T-helper 17 cell (primary cell): ENCODE measurements around the gene INSM1. TPM values are rescaled to one million over a fixed set of nuclear protein-coding genes. Genes with fewer than 3 reads are reported as not detected.

ENCODE experiments used
- ATAC-seq: fragments of 150-1000 bp; cut with Tn5 transposase; 2 replicates; pipeline ENCODE4 v1.10.0; 2021; ENCODE audit warnings: mild to moderate bottlenecking, moderate library complexity
- DNase-seq, 3 donors: peaks; one replicate each; pipeline versions ENCODE4 v3.0.0 to v3.0.0-alpha.2; 2020 to 2021
- H3K9me3 ChIP-seq: one replicate; pipeline ENCODE4 v1.7.0; 2013; ENCODE audit warnings: low read length, mild to moderate bottlenecking; ENCODE audit not compliant: control insufficient read depth, poor library complexity, severe bottlenecking
- H3K27ac Mint-ChIP-seq: one replicate; pipeline ENCODE4 v1.8.0; 2022; ENCODE audit warnings: mild to moderate bottlenecking, moderate library complexity, mixed read lengths
- H3K27me3 Mint-ChIP-seq: one replicate; pipeline ENCODE4 v1.8.0; 2022; ENCODE audit warnings: mixed read lengths
- H3K36me3 Mint-ChIP-seq: one replicate; pipeline ENCODE4 v1.8.0; 2022; ENCODE audit warnings: low read depth, mixed read lengths
- H3K4me1 Mint-ChIP-seq: one replicate; pipeline ENCODE4 v1.8.0; 2022; ENCODE audit warnings: mild to moderate bottlenecking, mixed read lengths
- H3K4me3 Mint-ChIP-seq: one replicate; pipeline ENCODE4 v1.8.0; 2022; ENCODE audit warnings: mild to moderate bottlenecking, moderate library complexity, mixed read lengths
- total RNA-seq, 4 donors: library from RNA in 2 of 4; stranded (reverse) in 2 of 4; gene quantifications; one replicate each; pipeline ENCODE4 v1.2.3 and lab custom pipeline; 2022 to 2026

INSM1 gene
- total RNA-seq, 2 donors from 2014 or later = not detected

DNA sequence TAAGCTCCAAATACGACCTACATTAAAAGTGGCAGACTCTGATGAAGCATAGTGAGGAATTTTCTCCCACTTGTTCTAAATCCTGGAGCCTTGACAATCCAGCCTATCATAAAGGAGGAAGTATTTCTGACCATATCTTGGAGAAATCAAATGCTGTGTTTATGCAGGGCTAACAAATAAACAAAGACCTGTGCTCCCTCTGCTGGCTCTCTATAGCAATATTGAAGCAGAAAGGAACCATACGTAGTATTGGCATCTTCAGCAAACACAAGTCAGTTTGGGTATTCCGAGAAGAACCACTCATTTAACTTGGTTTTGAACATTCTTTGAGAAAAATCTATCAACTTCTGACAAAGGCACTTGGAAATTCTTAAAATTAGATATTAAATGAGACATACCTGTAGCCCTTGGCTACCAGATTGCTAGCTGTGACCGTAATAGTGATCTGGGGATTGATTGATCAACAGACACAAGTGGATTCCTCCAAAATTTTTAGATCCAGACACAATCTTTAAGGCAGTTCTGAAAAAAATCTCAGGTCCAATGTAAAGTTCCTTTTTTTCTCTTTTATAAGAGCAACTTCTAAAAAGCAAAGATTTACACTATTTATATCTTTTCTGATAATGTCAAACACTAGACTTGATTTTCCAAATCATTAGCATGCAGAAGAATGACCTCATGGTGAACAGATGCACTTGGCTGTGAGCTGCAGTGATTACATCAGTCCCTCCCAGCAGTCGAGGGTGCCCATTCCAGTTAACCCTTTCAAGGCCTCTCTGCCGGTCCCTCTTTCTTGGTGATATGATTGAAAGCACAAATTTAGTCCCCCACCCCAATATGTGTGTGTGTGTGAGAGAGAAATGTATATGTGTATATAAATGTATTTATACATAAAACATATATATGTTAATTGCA is 40.2 kb downstream of the INSM1 start:
- ATAC-seq = no peak
- H3K27me3 Mint-ChIP-seq = no peaks in the 10 kb centered on the region
- H3K9me3 ChIP-seq = no peaks in the 10 kb centered on the region
- H3K27ac Mint-ChIP-seq = no peak overlapping the region
- no peak for DNase-seq
- H3K36me3 Mint-ChIP-seq = no peaks in the 10 kb centered on the region
- no peak overlapping the region for H3K4me3 Mint-ChIP-seq
- peaks cover 4% of the 10 kb centered on the region for H3K4me1 Mint-ChIP-seq

DNA sequence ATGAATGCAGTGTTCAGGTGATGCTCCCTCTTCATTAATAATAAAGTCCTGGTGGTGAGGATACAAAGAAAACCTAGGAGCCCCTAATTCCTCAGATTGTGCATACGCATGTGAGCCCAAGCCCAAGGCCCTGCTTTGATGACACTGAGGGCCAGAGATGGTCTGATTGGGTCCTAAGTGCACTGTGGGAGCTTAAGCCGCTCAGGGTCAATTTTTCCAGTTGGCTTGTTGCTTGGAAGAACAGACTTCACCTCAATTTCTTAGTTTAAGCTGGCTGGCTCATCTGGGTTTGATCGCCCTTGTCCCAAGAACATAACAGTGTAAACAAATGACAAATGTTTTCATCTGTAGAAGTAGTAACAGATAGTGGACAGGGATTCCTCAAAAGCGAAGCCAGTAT is 41.4 kb downstream of the INSM1 start:
- H3K27me3 Mint-ChIP-seq = no peaks in the 10 kb centered on the region
- no peak for DNase-seq
- H3K27ac Mint-ChIP-seq = no peak overlapping the region
- no peaks in the 10 kb centered on the region for H3K9me3 ChIP-seq
- H3K36me3 Mint-ChIP-seq = no peaks in the 10 kb centered on the region
- ATAC-seq = no peak
- H3K4me1 Mint-ChIP-seq = peaks cover 4% of the 10 kb centered on the region
- no peak overlapping the region for H3K4me3 Mint-ChIP-seq

DNA sequence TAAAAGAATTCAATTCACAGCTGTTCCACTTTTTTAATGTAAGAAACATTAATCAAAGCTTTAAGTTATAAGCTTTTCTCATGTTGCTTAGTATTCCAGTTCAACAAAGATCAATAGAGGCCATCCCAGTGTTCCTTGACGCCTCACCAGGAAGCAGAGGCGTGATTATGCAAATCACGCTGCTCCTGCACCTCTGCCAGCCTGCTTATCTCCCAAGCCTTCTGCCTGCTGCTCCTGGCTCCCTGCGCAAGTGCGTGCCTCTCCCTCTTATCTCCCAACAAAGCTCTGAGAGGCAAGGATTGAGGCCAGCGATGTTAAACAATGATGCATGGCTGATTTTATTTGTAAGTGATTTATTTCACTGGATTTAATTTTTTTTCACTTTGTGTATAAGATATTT is 42.8 kb downstream of the INSM1 start:
- H3K4me3 Mint-ChIP-seq = no peak overlapping the region
- DNase-seq (no peak), ATAC-seq (no peak)
- peaks cover 4% of the 10 kb centered on the region for H3K4me1 Mint-ChIP-seq
- no peaks in the 10 kb centered on the region for H3K27me3 Mint-ChIP-seq
- H3K9me3 ChIP-seq = no peaks in the 10 kb centered on the region
- peak overlapping the region; percentile 4 for H3K27ac Mint-ChIP-seq
- no peaks in the 10 kb centered on the region for H3K36me3 Mint-ChIP-seq

DNA sequence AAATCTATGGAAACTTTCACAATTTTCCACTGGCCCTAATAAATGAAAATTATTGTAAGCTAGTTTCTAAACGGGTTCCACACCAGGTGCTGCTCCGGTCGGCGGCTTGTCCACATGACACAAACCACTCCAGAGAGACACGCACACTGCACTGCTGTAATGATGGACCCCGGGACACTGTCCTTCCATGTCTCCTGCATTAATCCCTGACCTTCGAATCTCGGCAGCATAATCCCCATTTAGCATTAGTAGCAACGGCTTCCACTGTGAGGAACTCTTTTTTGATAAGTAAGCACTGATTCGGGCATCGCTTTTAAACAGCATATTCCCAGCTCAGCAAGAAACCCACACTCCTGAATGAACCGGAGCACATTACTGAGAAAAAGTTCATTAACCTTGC is 43.5 kb downstream of the INSM1 start:
- Mint-ChIP-seq H3K27me3 (no peaks in the 10 kb centered on the region), H3K4me1 (peaks cover under 1% of the 10 kb centered on the region), H3K27ac (no peak overlapping the region), H3K36me3 (no peaks in the 10 kb centered on the region), H3K4me3 (no peak overlapping the region)
- no peak for DNase-seq
- H3K9me3 ChIP-seq = no peaks in the 10 kb centered on the region
- ATAC-seq = no peak

DNA sequence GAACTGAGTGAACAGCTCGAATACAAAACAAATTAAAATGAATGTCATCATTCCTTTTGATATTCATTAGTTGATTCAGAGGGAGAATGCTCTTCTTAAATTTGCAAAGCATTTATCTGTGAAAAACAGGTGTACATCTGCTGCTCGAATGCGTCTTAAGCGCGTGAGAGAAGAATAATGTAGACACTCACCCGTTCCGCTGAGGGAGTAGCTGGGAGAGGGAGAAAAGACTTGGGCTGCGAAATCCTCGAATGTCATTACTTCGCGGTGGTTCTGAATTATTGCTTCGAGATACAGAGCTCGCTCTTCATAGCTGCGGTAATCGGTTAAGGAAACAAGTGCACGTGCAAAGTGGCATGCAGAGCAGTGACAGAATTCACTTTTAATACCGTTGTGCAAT is 43.9 kb downstream of the INSM1 start:
- Mint-ChIP-seq H3K4me3 (no peak overlapping the region), H3K36me3 (no peaks in the 10 kb centered on the region), H3K27me3 (no peaks in the 10 kb centered on the region), H3K4me1 (no peaks in the 10 kb centered on the region), H3K27ac (no peak overlapping the region)
- ATAC-seq (no peak), DNase-seq (no peak)
- no peaks in the 10 kb centered on the region for H3K9me3 ChIP-seq

DNA sequence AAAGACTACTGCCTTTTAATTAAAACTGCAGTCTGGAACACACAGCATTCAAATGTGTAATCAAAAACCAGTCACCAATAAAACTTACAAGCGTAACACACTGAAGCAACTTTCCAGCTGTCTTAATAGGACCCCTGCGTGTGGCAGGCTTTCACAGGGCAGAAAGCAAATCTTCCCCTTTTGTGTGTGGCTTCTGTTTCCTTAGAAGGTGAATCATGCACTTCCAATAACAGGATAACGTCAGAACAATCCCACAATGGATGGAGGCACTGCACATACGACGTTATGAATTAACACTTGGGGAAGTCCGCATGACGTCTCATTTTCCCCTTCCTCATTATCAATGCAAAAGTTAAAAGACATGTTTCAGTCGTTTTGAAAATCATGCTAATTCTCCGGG is 44.8 kb downstream of the INSM1 start:
- DNase-seq = no peak
- no peak for ATAC-seq
- Mint-ChIP-seq H3K4me3 (no peak overlapping the region), H3K4me1 (no peaks in the 10 kb centered on the region), H3K27ac (peak overlapping the region; percentile 21), H3K36me3 (peaks cover 2% of the 10 kb centered on the region), H3K27me3 (no peaks in the 10 kb centered on the region)
- no peaks in the 10 kb centered on the region for H3K9me3 ChIP-seq

DNA sequence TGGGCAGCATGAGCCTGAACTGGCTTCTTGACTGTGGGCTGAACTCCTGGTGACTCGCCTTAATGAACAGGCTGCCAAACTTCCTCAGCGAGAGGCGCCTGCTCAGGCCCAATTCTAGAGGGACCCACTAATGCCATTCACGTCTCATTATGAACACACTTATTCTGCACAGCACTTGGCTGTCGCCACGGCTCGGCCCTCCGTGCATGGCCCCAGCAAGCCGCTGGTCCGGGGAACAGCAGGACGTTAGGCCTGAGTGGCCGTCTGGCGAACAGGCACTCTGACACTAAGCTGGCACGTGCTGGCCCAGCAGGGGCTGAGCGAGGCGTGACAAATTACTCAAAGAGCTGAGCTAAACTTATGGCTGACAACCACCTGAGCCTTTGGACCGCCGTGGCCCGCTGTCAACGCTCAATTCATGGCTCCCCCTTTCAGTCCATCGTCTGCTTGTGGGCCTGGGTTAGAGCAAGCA is 45.9 kb downstream of the INSM1 start:
- no peak for DNase-seq
- Mint-ChIP-seq H3K4me1 (peaks cover 2% of the 10 kb centered on the region), H3K4me3 (no peak overlapping the region), H3K27ac (peak overlapping the region; percentile 21), H3K27me3 (no peaks in the 10 kb centered on the region), H3K36me3 (peaks cover 4% of the 10 kb centered on the region)
- ATAC-seq = no peak
- H3K9me3 ChIP-seq = no peaks in the 10 kb centered on the region

DNA sequence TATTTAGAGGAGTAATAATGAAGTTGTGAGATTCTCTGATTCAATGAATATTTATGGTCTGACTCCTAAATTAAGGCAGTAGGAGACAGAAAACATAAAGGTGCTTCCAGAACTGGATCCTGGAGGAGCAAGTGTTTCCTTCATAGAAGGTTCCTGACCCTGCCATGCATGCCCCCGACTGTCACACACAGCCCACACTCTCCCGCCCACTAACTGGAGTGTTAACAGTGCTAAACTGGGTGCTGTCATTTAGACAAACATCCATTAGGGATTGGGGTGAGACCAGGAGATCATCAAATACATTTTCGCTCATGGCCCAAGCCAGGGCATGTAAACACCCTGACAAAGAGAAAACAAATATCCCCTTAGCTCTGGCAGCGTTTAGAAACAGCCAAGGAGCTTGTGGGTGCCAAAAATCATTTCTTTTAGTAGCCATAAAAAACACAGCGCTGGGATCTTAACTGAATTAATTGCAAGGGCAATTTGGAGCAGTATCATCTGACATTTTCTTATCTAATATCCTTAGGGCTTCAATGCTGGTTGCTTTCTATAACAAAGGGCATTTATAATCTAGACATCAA is 46.8 kb downstream of the INSM1 start:
- ATAC-seq (no peak), DNase-seq (no peak)
- H3K36me3 Mint-ChIP-seq = peaks cover 4% of the 10 kb centered on the region
- no peak overlapping the region for H3K4me3 Mint-ChIP-seq
- no peak overlapping the region for H3K27ac Mint-ChIP-seq
- no peaks in the 10 kb centered on the region for H3K9me3 ChIP-seq
- H3K27me3 Mint-ChIP-seq = no peaks in the 10 kb centered on the region
- peaks cover 3% of the 10 kb centered on the region for H3K4me1 Mint-ChIP-seq

DNA sequence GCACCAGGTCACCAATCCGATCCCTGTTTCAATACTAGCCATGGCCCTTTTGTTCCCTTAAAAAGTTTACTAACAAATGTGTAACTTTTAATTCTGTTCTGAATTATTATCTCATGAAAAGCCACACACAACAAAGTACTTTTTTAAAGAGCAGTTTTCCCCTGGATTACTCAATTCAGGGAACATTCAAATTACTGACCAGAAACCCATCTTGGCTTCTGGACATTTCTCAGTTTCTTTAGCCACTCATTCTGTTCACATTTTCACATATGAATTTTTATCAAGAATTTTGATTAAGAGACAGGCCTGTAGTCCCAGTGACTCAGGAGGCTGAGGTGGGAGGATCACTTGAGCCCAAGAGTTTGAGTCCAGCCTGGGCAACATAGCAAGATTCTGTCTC is 47.4 kb downstream of the INSM1 start:
- Mint-ChIP-seq H3K27ac (no peak overlapping the region), H3K4me1 (peaks cover 5% of the 10 kb centered on the region), H3K36me3 (peaks cover 4% of the 10 kb centered on the region), H3K27me3 (no peaks in the 10 kb centered on the region), H3K4me3 (no peak overlapping the region)
- no peaks in the 10 kb centered on the region for H3K9me3 ChIP-seq
- no peak for DNase-seq
- no peak for ATAC-seq

DNA sequence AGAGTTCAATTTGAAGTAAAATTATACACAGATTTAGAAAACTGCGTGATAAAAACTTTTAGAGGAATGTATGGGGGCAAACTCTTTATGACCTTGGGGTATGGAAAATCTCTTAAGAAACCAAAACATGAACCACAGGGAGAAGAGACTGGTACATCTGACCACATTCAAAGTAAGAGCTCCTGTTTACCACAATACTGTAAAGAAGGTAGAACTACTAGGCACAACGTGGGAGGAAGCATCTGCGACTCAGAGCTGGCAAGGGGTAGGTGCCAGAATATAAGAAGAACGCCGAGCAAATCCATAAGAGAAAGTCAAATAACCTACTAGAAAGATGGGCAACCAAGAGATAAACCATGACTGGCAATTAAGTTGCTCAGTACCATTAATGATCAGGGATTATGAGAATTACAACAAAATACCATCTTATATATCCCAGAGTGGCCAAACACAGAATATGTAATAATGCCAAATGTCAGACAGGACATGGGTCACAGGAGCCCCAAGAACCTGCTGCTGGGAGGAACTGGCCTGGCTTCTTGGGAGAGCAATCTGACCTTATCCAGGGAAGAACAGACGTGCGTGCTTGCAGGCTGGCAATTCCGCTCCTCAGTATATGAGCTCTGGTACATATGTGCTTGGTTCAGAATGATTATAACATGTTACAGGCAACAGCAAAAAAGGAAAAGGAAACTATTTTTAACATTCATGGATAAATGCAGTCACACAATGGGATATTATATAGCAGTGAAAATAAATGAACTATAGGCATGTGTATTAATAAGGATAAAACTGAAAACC is 50.2 kb downstream of the INSM1 start:
- no peaks in the 10 kb centered on the region for H3K27me3 Mint-ChIP-seq
- H3K4me1 Mint-ChIP-seq = peaks cover 11% of the 10 kb centered on the region
- H3K36me3 Mint-ChIP-seq = peaks cover 11% of the 10 kb centered on the region
- no peaks in the 10 kb centered on the region for H3K9me3 ChIP-seq
- ATAC-seq = no peak
- DNase-seq = no peak
- no peak overlapping the region for H3K4me3 Mint-ChIP-seq
- H3K27ac Mint-ChIP-seq = no peak overlapping the region
